SH-SY5Y (cell line): Measurements from ENCODE around the gene SYT3.

ENCODE experiments used
- GATA2 ChIP-seq: IDR thresholded peaks from 2 replicates; pipeline ENCODE4 v1.6.1; 2011; ENCODE audit warnings: mild to moderate bottlenecking, low read depth, low read length
- GATA3 ChIP-seq: IDR thresholded peaks from 2 replicates; pipeline ENCODE4 v1.6.1; 2011; ENCODE audit warnings: low read depth, mild to moderate bottlenecking, low read length, moderate library complexity

Gene SYT3

GRCh38 chr19:50654882-50655281 lies 15.2 kb upstream of the SYT3 start:
- TF ChIP-seq GATA2 (no peak), GATA3 (no peak)

GRCh38 chr19:50652722-50653121 lies 13.0 kb upstream of the SYT3 start:
- TF ChIP-seq GATA3, result no peak
- no peak for TF ChIP-seq GATA2

GRCh38 chr19:50651174-50651573 lies 11.5 kb upstream of the SYT3 start:
- TF ChIP-seq GATA3 (no peak), GATA2 (no peak)

GRCh38 chr19:50649433-50650391 lies 10.0 kb upstream of the SYT3 start, which contains the start of gene C19orf81:
Gene C19orf81 (plus strand): TSS chr19:50649445. CDS start chr19:50649445, 0 bp downstream.
- no peak for TF ChIP-seq GATA2
- TF ChIP-seq GATA3, result no peak

GRCh38 chr19:50648659-50649058 lies 9.0 kb upstream of the SYT3 start:
- TF ChIP-seq GATA2 (no peak), GATA3 (no peak)

GRCh38 chr19:50647879-50648615 lies 8.4 kb upstream of the SYT3 start:
- TF ChIP-seq GATA2, result no peak
- no peak for TF ChIP-seq GATA3

- TF ChIP-seq GATA2 (no peak), GATA3 (no peak)
Observed at GRCh38 chr19:50646074-50646807, 6.6 kb upstream of the SYT3 start.

GRCh38 chr19:50645107-50645506 lies 5.4 kb upstream of the SYT3 start:
- TF ChIP-seq GATA2 (no peak), GATA3 (no peak)

GRCh38 chr19:50644315-50644915 lies 4.7 kb upstream of the SYT3 start:
- no peak for TF ChIP-seq GATA2

GRCh38 chr19:50640368-50640767 lies 687 bp upstream of the SYT3 start:
- TF ChIP-seq GATA3, result no peak

GRCh38 chr19:50638600-50638999 lies 1.1 kb downstream of the SYT3 start:
- TF ChIP-seq GATA3 (no peak), GATA2 (no peak)

GRCh38 chr19:50636317-50637085 lies 3.2 kb downstream of the SYT3 start:
- TF ChIP-seq GATA2, result no peak
- TF ChIP-seq GATA3, result no peak

GRCh38 chr19:50633973-50634372 lies 5.7 kb downstream of the SYT3 start:
- no peak for TF ChIP-seq GATA2
- TF ChIP-seq GATA3, result no peak

- TF ChIP-seq GATA3 (no peak), GATA2 (no peak)
Observed at GRCh38 chr19:50633359-50633758, 6.3 kb downstream of the SYT3 start.

- TF ChIP-seq GATA3, result no peak
- no peak for TF ChIP-seq GATA2
Observed at GRCh38 chr19:50632151-50632835, 7.4 kb downstream of the SYT3 start.
